A549 (cell line): ENCODE measurements around the gene SPNS2. TPM values are rescaled to one million over a fixed set of nuclear protein-coding genes. Genes with fewer than 3 reads are reported as not detected.

Experiments
- ATAC-seq, 2 experiments: fragments of 200-7000 bp in 1 of 2; fragments of >200 bp in 1 of 2; cut with Nextera tagmentation in 1 of 2; cut with Tn5 transposase in 1 of 2; 3 replicates each; pipeline versions ENCODE4 v1.8.0 to v1.9.1; 2018 to 2020; ENCODE audit warnings: mild to moderate bottlenecking in 1 of 2, moderate library complexity in 1 of 2
- CTCF ChIA-PET: fragments of 300-600 bp; sonication (Branson Sonifier 250); formaldehyde crosslinking; extraction: SDS; loops from one replicate; lab custom pipeline; 2021; ENCODE audit warnings: antibody characterized with exemption, inconsistent platforms; lab: Yijun Ruan, JAX
- POLR2A ChIA-PET: fragments of 350-600 bp; formaldehyde crosslinking; extraction: SDS; loops from one replicate; lab custom pipeline; 2021; ENCODE audit warnings: antibody characterized with exemption, inconsistent platforms; lab: Yijun Ruan, JAX
- DNase-seq, 2 experiments: peaks; one replicate each; pipeline versions ENCODE4 v3.0.0 to v3.0.0-alpha.2; 2011 to 2016; ENCODE audit warnings: low read depth in 1 of 2, low spot score in 1 of 2
- FAIRE-seq: peaks from 2 replicates; lab custom pipeline; 2011; peaks lifted over from hg19 to GRCh38; lab: Jason Lieb, UNC
- H3K27ac ChIP-seq, 2 experiments: fragments of >200 bp; sonication (Bioruptor Twin); formaldehyde crosslinking; 3 replicates each; pipeline ENCODE4 v1.5.1; 2016 to 2017
- H3K4me1 ChIP-seq: fragments of >200 bp; sonication (Bioruptor Twin); formaldehyde crosslinking; 3 replicates; pipeline ENCODE4 v1.6.1; 2016
- H3K4me2 ChIP-seq: fragments of >200 bp; sonication (Bioruptor Twin); formaldehyde crosslinking; 3 replicates; pipeline ENCODE4 v1.6.1; 2016
- H3K4me3 ChIP-seq: fragments of >200 bp; sonication (Bioruptor Twin); formaldehyde crosslinking; 3 replicates; pipeline ENCODE4 v1.5.1; 2016
- H3K9me3 ChIP-seq: fragments of >200 bp; sonication (Bioruptor Twin); formaldehyde crosslinking; 3 replicates; pipeline ENCODE4 v1.6.1; 2016
- CHD2 ChIP-seq: fragments of 150-350 bp; IDR thresholded peaks from 2 replicates; pipeline ENCODE4 v1.6.1; 2014; ENCODE audit warnings: low read length; ENCODE audit not compliant: partially characterized antibody
- ESRRA ChIP-seq: fragments of 150-350 bp; IDR thresholded peaks from 2 replicates; pipeline ENCODE4 v1.6.1; 2014; ENCODE audit warnings: mild to moderate bottlenecking, low read length, borderline replicate concordance
- FOSB ChIP-seq: fragments of 250-450 bp; sonication (Bioruptor Pico); IDR thresholded peaks from 2 replicates; pipeline ENCODE4 v1.5.0; 2020; ENCODE audit warnings: mild to moderate bottlenecking, moderate library complexity
- FOSL2 ChIP-seq, 2 experiments: fragments of 450-650 bp in 1 of 2; fragments of >200 bp in 1 of 2; sonication (Bioruptor Twin) in 1 of 2; formaldehyde crosslinking; IDR thresholded peaks; 2 replicates each; pipeline versions ENCODE4 v1.5.0 to v1.6.1; 2016 to 2020; ENCODE audit warnings: mild to moderate bottlenecking in 1 of 2, moderate library complexity in 1 of 2
- HDAC2 ChIP-seq: fragments of 200-600 bp; sonication (generic); IDR thresholded peaks from 2 replicates; pipeline ENCODE4 v1.6.1; 2016
- HEYL ChIP-seq: fragments of 250-450 bp; sonication (Bioruptor Pico); IDR thresholded peaks from 2 replicates; pipeline ENCODE4 v1.8.0; 2021; ENCODE audit warnings: mild to moderate bottlenecking, moderate library complexity
- HOXB13 ChIP-seq: fragments of 250-450 bp; sonication (Bioruptor Pico); IDR thresholded peaks from 2 replicates; pipeline ENCODE4 v1.5.0; 2020; ENCODE audit warnings: low read depth, mild to moderate bottlenecking, moderate library complexity
- JUN ChIP-seq, 2 experiments: fragments of >200 bp; sonication (Bioruptor Twin); formaldehyde crosslinking; IDR thresholded peaks; 2 replicates in 1 of 2; 3 replicates in 1 of 2; pipeline ENCODE4 v1.6.1; 2016 to 2017
- KDM1A ChIP-seq: fragments of 200-600 bp; sonication (generic); IDR thresholded peaks from 2 replicates; pipeline ENCODE4 v1.6.1; 2016; ENCODE audit warnings: low read depth, mild to moderate bottlenecking
- KDM5A ChIP-seq: fragments of 200-600 bp; sonication (generic); IDR thresholded peaks from 2 replicates; pipeline ENCODE4 v1.6.1; 2016; ENCODE audit warnings: antibody characterized with exemption, mild to moderate bottlenecking
- NR3C1 ChIP-seq: fragments of >200 bp; sonication (Bioruptor Twin); formaldehyde crosslinking; IDR thresholded peaks from 3 replicates; pipeline ENCODE4 v1.6.1; 2017
- RAD21 ChIP-seq, 2 experiments: fragments of >200 bp in 1 of 2; sonication (Bioruptor Twin) in 1 of 2; formaldehyde crosslinking in 1 of 2; IDR thresholded peaks in 1 of 2; conservative IDR thresholded peaks in 1 of 2; 2 replicates in 1 of 2; 3 replicates in 1 of 2; pipeline ENCODE4 v1.6.1; 2012 to 2018; ENCODE audit warnings: inconsistent platforms in 1 of 2
- RCOR1 ChIP-seq: fragments of 150-350 bp; IDR thresholded peaks from 2 replicates; pipeline ENCODE4 v1.6.1; 2014; ENCODE audit warnings: antibody characterized with exemption, low read length, low read depth
- TFCP2L1 ChIP-seq: fragments of 250-450 bp; sonication (Bioruptor Pico); IDR thresholded peaks from 2 replicates; pipeline ENCODE4 v1.5.0; 2021; ENCODE audit warnings: mild to moderate bottlenecking
- TP53 ChIP-seq: fragments of 250-450 bp; sonication (Bioruptor Pico); IDR thresholded peaks from 2 replicates; pipeline ENCODE4 v1.5.0; 2021; ENCODE audit warnings: mild to moderate bottlenecking, moderate library complexity
- ZC3H11A ChIP-seq: fragments of 450-650 bp; IDR thresholded peaks from 2 replicates; pipeline ENCODE4 v1.6.1; 2014; ENCODE audit warnings: antibody characterized with exemption, mild to moderate bottlenecking
- ZFP36 ChIP-seq: fragments of 450-650 bp; IDR thresholded peaks from 2 replicates; pipeline ENCODE4 v1.6.1; 2014; ENCODE audit warnings: borderline replicate concordance; ENCODE audit not compliant: partially characterized antibody
- WGBS: methylation state at CpG from one replicate; pipeline ENCODE4 v1.1.6; 2017; ENCODE audit errors: missing lambda C conversion rate; 5-methylcytosine and 5-hydroxymethylcytosine counted together
- polyA plus RNA-seq, 4 experiments: library from polyadenylated mRNA; depleted of rRNA in 3 of 4; stranded (reverse); fragments of >200 nt; fragmentation: RNase III in 1 of 4; extraction: RNeasy Plus Mini Kit Qiagen cat#74134 plus additional on column Dnase treatment in 1 of 4; gene quantifications; 2 replicates in 3 of 4; 3 replicates in 1 of 4; pipeline ENCODE4 v1.2.3, GENCODE V29; 2011 to 2017
- TF ChIP-seq, protein P1 (sequence below): IDR thresholded peaks from 2 replicates; pipeline ENCODE4 v1.6.1; 2012; ENCODE audit warnings: low read depth, borderline replicate concordance
- TF ChIP-seq, protein P2 (sequence below): fragments of 250-450 bp; sonication (Bioruptor Pico); IDR thresholded peaks from 2 replicates; pipeline ENCODE4 v1.5.0; 2020; ENCODE audit warnings: low read depth, mild to moderate bottlenecking, moderate library complexity
- TF ChIP-seq, protein P3 (sequence below): IDR thresholded peaks from 2 replicates; pipeline ENCODE4 v1.6.1; 2012
- TF ChIP-seq, protein P4 (sequence below): fragments of >200 bp; sonication (Bioruptor Twin); formaldehyde crosslinking; IDR thresholded peaks from 2 replicates; pipeline ENCODE4 v1.6.1; 2016

The SPNS2 gene
- polyA plus RNA-seq, 2 of the 4 experiments (the other 2 are of a cell fraction), result 0.27 to 0.46 TPM

DNA sequence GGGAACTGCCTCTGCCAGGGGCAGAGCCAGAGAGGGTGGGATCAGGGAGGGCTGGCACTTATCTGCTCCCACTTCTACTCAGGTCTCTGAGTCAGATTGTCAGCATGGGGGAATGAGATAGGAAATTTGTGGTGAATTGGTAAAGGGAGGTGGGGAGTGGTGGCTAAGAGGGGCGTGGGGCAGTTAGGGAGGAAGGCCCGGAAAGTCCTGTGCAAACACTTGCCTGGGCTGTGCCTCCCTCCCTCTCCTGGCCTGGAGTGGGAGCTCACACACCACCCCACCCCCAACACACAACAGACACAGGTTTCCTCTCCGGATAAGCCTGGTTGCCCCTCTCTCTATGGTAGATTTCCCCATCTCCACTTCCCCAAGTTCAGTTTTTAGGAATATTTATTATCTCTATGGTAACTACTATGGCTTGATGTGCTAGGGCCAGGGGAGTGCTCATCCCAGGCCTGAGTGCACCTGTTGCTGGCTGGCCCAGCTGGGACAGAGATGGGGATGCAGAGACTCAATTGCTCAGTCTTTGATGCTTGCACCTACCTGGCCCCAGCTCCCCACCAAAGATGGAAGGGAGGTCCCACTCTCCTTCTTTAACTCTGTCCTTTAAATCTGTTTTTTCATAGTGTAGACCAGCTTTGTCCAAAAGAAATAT is 2.7 kb downstream of the SPNS2 start:
- TF ChIP-seq HOXB13 (CRISPR knock-in tag), result no peak
- no peak for TF ChIP-seq ESRRA
- TF ChIP-seq ZC3H11A, result no peak
- TF ChIP-seq, protein P1, sequence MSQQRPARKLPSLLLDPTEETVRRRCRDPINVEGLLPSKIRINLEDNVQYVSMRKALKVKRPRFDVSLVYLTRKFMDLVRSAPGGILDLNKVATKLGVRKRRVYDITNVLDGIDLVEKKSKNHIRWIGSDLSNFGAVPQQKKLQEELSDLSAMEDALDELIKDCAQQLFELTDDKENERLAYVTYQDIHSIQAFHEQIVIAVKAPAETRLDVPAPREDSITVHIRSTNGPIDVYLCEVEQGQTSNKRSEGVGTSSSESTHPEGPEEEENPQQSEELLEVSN, result no peak
- TF ChIP-seq, protein P2, sequence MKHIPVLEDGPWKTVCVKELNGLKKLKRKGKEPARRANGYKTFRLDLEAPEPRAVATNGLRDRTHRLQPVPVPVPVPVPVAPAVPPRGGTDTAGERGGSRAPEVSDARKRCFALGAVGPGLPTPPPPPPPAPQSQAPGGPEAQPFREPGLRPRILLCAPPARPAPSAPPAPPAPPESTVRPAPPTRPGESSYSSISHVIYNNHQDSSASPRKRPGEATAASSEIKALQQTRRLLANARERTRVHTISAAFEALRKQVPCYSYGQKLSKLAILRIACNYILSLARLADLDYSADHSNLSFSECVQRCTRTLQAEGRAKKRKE, result no peak
- TF ChIP-seq, protein P3, sequence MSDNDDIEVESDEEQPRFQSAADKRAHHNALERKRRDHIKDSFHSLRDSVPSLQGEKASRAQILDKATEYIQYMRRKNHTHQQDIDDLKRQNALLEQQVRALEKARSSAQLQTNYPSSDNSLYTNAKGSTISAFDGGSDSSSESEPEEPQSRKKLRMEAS, result no peak
- TF ChIP-seq RCOR1, result no peak
- no peak for TF ChIP-seq NR3C1
- TF ChIP-seq HDAC2, result no peak
- TF ChIP-seq, protein P4, sequence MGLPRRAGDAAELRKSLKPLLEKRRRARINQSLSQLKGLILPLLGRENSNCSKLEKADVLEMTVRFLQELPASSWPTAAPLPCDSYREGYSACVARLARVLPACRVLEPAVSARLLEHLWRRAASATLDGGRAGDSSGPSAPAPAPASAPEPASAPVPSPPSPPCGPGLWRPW, result no peak
- no peak for TF ChIP-seq JUN (IDR thresholded peaks at IDR 0.05)
- no peak for TF ChIP-seq HEYL (CRISPR knock-in tag)
- TF ChIP-seq KDM1A, result no peak
- TF ChIP-seq KDM5A, result no peak
- no peak for TF ChIP-seq ZFP36
- no peak for TF ChIP-seq FOSB (CRISPR knock-in tag)
- TF ChIP-seq FOSL2 (IDR thresholded peaks at IDR 0.05), result no peak
- TF ChIP-seq FOSL2 (CRISPR knock-in tag; IDR thresholded peaks at IDR 0.05), result no peak
- no peak for TF ChIP-seq TP53 (CRISPR knock-in tag)
- TF ChIP-seq RAD21 (conservative IDR thresholded peaks at IDR 0.05 in 1 of 2, IDR thresholded peaks at IDR 0.05 in 1 of 2), result no peak
- ATAC-seq, result no peak
- ChIA-PET POLR2A (no interaction called here), CTCF (interaction anchor here (0.5 to 3.0 kb wide), 8 partner anchors 8 to 1715 kb away, joined by 3 to 17 read pairs (median 4); no protein-coding TSS in a partner anchor)
- 36% methylated on average over 3 of the region's 3 CpGs for WGBS
- Histone ChIP-seq H3K4me3 (no peak overlapping the region), H3K4me2 (no peak overlapping the region), H3K9me3 (no peaks in the 10 kb centered on the region), H3K27ac (no peak overlapping the region), H3K4me1 (peaks cover 25% of the 10 kb centered on the region)
- no peak for DNase-seq
- no peak for FAIRE-seq

DNA sequence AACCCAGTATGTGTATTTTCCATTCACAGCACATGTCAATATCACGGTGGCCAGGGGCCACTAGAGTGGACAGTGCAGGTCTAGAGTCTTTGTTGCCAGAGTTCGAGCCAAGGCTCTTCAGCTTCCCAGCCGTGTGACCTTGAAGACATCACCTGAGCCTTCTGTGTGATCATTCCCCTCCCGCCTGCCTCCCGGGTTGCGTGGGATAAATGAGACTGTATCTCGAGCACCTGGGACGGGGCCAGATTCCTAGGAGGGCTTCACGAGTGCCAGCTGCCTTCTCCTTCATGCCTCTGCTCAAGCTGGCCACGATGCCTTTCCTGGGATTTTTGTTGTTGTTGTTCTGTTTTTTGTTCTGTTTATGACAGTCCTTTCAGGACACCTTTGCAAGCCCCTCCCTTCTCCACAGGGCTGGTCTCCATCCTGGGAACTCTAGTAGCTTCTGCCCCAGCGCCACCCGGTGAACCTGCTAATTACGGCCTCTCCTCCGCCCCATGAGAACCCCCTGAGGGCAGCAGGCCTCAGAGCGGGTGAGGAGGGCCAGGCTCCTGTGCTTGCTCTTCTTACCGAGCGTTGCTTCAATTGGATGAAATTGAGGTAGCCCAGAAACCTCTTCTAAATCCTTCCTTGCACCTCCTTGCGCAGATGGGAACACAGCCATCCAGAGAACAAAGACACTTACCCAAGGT is 3.9 kb downstream of the SPNS2 start:
- Histone ChIP-seq H3K27ac (no peak overlapping the region), H3K4me3 (no peak overlapping the region), H3K9me3 (no peaks in the 10 kb centered on the region), H3K4me2 (no peak overlapping the region), H3K4me1 (peaks cover 19% of the 10 kb centered on the region)
- ATAC-seq (no peak), FAIRE-seq (no peak), DNase-seq (no peak)
- POLR2A ChIA-PET, result no interaction called here
- CTCF ChIA-PET, result interaction anchor here (1.0 to 1.9 kb wide), 6 partner anchors 10 to 82 kb away, joined by 3 to 5 read pairs (median 4); no protein-coding TSS in a partner anchor
- no peak for TF ChIP-seq TFCP2L1 (CRISPR knock-in tag)
- TF ChIP-seq CHD2, result no peak
- WGBS, result 62% methylated on average over 18 of the region's 18 CpGs
